ENCODE measurements around the gene DDX56. TPM values are rescaled to one million over a fixed set of nuclear protein-coding genes. Genes with fewer than 3 reads are reported as not detected.

DDX56 gene
- total and polyA plus RNA-seq, 2 of the 13 experiments (the other 11 are each of a cell fraction or from before 2014, with no cell fraction given), result 82.6 to 120 TPM

GRCh38 chr7:44565097-44565794, 8.5 kb downstream of the DDX56 start (continued):
- TF ChIP-seq MYC (CRISPR knock-in tag; IDR thresholded peaks at IDR 0.05; ENCODE audit: borderline replicate concordance) (peak; percentile 49; the same call in 1 of the 2 replicates), THAP9 (CRISPR knock-in tag; IDR thresholded peaks at IDR 0.05; ENCODE audit: borderline replicate concordance) (peak; percentile 5; the same call in 1 of the 2 replicates), ZNF704 (CRISPR knock-in tag; IDR thresholded peaks at IDR 0.05; ENCODE audit: borderline replicate concordance) (no peak), MXD4 (CRISPR knock-in tag; IDR thresholded peaks at IDR 0.05) (0 out of 2 replicates have a peak, but pooled peaks have one; percentile 41), HOXA3 (CRISPR knock-in tag; IDR thresholded peaks at IDR 0.05) (peak; percentile 32; the same call in 1 of the 2 replicates), ZNF17 (CRISPR knock-in tag; IDR thresholded peaks at IDR 0.05) (no peak), HMGXB4 (CRISPR knock-in tag; IDR thresholded peaks at IDR 0.05; ENCODE audit: borderline replicate concordance in 1 of 2, low read depth in 1 of 2) (0 out of 4 replicates have a peak, but pooled peaks of 1 of the 2 experiments have one; percentile 31), ZBTB10 (CRISPR knock-in tag; IDR thresholded peaks at IDR 0.05; ENCODE audit: borderline replicate concordance) (no peak), ZNF746 (CRISPR knock-in tag; IDR thresholded peaks at IDR 0.05) (no peak), ZNF546 (CRISPR knock-in tag; conservative IDR thresholded peaks at IDR 0.05) (0 out of 2 replicates have a peak, but pooled peaks have one; percentile 43), KDM3A (CRISPR knock-in tag; IDR thresholded peaks at IDR 0.05; ENCODE audit: low read depth) (peak; percentile 52; the same call in 1 of the 2 replicates), ZSCAN20 (CRISPR knock-in tag; IDR thresholded peaks at IDR 0.05; ENCODE audit: borderline replicate concordance) (0 out of 2 replicates have a peak, but pooled peaks have one; percentile 60)

Data from HepG2 (cell line).